ENCODE results near the gene SHMT1.

GRCh38 chr17:18380471-18381157 lies 17.3 kb upstream of the SHMT1 start:
- no peak for TF ChIP-seq POLR2A (IDR thresholded peaks at IDR 0.05)
- no peak for TF ChIP-seq CTCF (IDR thresholded peaks at IDR 0.05 in 4 of 5, conservative IDR thresholded peaks at IDR 0.05 in 1 of 5)
